ENCODE measurements around the gene SUPT20HL1. TPM values are rescaled to one million over a fixed set of nuclear protein-coding genes. Genes with fewer than 3 reads are reported as not detected.

Gene SUPT20HL1
- total RNA-seq, 1 donor from 2014 or later, result not detected

DNA sequence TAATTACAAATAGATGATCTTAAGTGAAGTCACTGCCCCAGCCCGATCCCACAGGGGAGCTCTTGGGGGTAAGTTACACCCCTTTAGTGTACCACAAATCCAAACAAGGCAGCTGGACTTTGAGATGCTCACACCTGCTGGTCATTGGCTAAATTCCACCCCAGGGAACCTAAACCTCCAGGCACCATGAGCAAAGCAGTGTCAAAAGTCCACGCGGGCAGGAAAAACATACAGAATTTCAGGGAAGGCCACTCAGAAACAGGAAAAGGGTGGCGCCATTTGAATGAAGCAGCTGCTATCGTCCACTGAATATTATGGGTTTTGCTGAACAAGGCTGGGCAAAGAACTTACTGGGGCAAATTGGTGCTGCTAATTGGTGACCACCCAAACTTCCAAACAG is 30.9 kb downstream of the SUPT20HL1 start:
- intact Hi-C loops (cut with DNase I), result no loop called here
- DNase-seq (ENCODE audit: missing footprints) (no peak), ATAC-seq (no peak)

DNA sequence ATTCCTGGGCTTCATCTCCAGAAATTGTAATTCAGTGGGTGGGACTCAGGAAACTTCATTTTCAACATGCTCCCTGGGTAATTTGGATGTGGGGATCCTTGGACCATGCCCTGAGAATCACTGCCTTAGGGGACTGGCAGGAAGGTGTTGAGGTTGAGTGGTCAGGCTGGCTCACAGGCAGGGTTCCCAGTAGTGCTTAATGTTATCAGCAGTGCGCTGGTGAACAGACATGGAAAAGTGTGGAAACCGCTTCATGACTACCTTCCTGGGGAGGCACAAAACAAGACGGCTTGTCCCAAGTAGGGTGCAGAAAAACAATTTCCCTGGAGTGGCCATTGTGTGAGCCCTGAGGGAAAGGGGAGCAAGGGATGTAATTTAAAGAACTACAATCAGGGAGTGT is 31.4 kb downstream of the SUPT20HL1 start:
- ATAC-seq (no peak), DNase-seq (ENCODE audit: missing footprints) (no peak)
- intact Hi-C loops (cut with DNase I), result no loop called here

DNA sequence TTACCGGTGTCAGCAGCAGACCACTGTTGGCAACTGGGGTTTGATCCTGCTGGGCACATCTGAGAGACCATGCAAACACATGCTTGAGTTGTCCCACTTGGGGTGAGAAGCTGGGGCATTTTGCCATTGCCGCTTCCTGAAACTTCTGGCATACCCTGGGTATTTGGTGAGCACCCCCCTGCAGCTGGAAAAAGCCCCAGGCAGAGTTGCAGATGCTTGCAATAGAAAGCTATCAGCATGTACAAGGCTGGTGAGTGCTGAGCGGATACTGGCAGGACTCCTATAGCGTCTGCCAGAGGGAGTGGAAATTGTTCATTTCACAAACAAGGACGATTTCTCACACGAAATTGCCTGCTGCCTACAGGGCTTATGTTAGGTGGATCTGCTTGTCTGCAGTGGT is 32.3 kb downstream of the SUPT20HL1 start:
- DNase-seq (ENCODE audit: missing footprints) (no peak), ATAC-seq (peak; percentile 83)
- intact Hi-C loops (cut with DNase I), result no loop called here

DNA sequence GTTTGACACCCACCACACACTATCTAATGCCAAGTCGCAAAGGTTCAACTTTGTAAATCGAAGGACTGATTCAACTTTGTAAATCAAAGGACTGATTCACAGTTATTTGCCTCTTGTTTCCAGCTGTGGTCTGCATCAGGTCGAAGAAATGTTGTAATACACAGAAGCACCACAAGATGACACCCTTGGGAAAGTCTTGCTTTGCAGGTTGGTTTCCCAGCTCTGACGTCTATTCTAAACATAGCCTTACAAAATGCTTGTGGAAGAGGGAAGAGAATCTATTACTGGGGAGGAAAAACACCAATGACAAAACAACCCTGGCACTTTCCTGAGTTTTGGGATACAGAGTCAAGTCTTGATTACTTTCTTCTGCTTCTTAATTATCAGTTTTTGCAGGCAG is 35.3 kb downstream of the SUPT20HL1 start:
- no peak for DNase-seq (ENCODE audit: missing footprints)
- intact Hi-C loops (cut with DNase I), result loop anchor here (2.0 to 5.0 kb wide), 2 partner anchors 103 to 167 kb away; no protein-coding TSS in a partner anchor
- peak; percentile 83 for ATAC-seq

GRCh38 chrX:24396236-24396930 is 35.9 kb downstream of the SUPT20HL1 start:
- DNase-seq (ENCODE audit: missing footprints) (no peak), ATAC-seq (peak; percentile 58)
- intact Hi-C loops (cut with DNase I), result loop anchor here (2.0 to 5.0 kb wide), 2 partner anchors 102 to 166 kb away; no protein-coding TSS in a partner anchor

DNA sequence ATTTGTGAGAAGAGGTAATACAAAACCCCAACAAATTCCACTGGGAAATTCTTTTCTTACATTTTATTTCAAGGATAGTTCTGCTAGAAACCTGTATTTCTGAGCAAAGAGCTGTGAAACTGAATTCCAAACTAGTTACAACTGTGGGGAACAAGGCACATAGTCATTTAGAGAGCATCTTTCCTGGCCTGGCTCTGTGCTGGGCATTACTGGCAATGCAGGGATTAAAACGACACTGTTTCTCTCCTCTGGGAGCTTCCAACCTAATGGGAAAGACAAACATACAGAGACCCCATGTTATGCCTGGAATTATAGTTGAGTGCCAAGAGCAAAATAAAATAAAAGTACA is 36.5 kb downstream of the SUPT20HL1 start:
- DNase-seq (ENCODE audit: missing footprints) (no peak), ATAC-seq (no peak)
- intact Hi-C loops (cut with DNase I), result loop anchor here (2.0 to 5.0 kb wide), 2 partner anchors 102 to 165 kb away; no protein-coding TSS in a partner anchor

DNA sequence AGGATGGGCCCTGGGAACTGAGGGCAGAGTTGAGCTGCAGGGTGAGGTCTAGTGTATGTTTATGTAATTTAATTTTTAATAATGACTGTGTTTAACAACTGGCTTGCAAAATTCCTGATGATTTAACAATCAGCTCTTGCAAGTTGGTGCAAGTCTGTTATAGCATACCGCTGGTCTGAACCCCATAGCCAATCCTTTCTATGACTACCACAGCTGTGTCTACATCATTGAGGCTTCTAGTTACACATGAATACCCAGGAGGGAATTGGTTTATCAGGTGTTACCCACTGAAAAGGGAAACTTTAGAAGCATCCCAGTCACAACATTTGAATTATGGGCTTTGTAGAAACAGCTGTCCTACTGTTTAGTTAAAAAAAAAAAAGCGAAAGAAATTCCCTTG is 38.3 kb downstream of the SUPT20HL1 start:
- ATAC-seq, result no peak
- DNase-seq (ENCODE audit: missing footprints), result no peak
- intact Hi-C loops (cut with DNase I), result loop anchor here (5.0 kb wide), 1 partner anchor 164 kb away; no protein-coding TSS in a partner anchor

GRCh38 chrX:24399550-24399949 is 39.1 kb downstream of the SUPT20HL1 start:
- intact Hi-C loops (cut with DNase I), result loop anchor here (5.0 kb wide), 1 partner anchor 163 kb away; no protein-coding TSS in a partner anchor
- no peak for ATAC-seq
- DNase-seq (ENCODE audit: missing footprints), result no peak

- intact Hi-C loops (cut with DNase I), result no loop called here
- DNase-seq (ENCODE audit: missing footprints) (no peak), ATAC-seq (no peak)
Observed at GRCh38 chrX:24405959-24406358, 45.5 kb downstream of the SUPT20HL1 start.

Other genes starting within 250 kb of the SUPT20HL1 start
- gene ZFX, start 210.9 kb upstream of the SUPT20HL1 start, total RNA-seq, result 33.4 TPM
- not detected for gene SUPT20HL2, start 46.6 kb upstream of the SUPT20HL1 start, total RNA-seq
- gene PDK3, start 104.6 kb downstream of the SUPT20HL1 start, total RNA-seq, result 6.3 TPM